ES-I3 (cell line): ENCODE measurements around the gene TCAIM.

Experiments used
- H3K36me3 ChIP-seq: 2 replicates; pipeline ENCODE4 v1.6.1; 2013; ENCODE audit warnings: mild to moderate bottlenecking, low read length, control low read depth, moderate library complexity; ENCODE audit not compliant: insufficient read depth
- H3K4me1 ChIP-seq: 2 replicates; pipeline ENCODE4 v1.6.1; 2013; ENCODE audit warnings: mild to moderate bottlenecking, control low read depth, low read length; ENCODE audit not compliant: insufficient read depth
- H3K9ac ChIP-seq: 2 replicates; pipeline ENCODE4 v1.6.1; 2013; ENCODE audit warnings: low read depth, mild to moderate bottlenecking, low read length, moderate library complexity
- H3K9me3 ChIP-seq: 2 replicates; pipeline ENCODE4 v1.6.1; 2013; ENCODE audit warnings: mild to moderate bottlenecking, low read length, moderate library complexity; ENCODE audit not compliant: control insufficient read depth, insufficient read depth

The TCAIM gene

DNA sequence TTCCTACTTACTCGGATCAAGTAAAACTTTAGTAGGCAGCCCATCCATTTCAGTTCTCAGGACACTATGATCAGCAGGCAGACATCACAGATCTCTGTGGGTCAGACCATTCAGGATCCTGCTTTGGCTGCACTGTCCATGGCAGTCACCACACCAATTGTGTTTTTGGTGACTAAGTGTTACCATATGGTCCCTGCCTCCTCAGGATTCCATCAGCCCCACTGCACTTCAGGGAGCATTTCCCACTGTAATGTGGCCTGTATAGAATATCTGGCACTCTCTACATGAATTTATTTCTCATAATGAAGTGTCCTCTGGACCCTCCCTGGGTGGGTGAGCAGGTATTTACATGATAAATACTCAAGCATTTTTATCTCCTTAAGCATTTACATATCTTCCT lies 97.6 kb downstream of the TCAIM start:
- Histone ChIP-seq H3K4me1 (no peaks in the 10 kb centered on the region), H3K9me3 (no peaks in the 10 kb centered on the region), H3K36me3 (no peaks in the 10 kb centered on the region; the same call in 1 of the 2 replicates), H3K9ac (no peak overlapping the region)

DNA sequence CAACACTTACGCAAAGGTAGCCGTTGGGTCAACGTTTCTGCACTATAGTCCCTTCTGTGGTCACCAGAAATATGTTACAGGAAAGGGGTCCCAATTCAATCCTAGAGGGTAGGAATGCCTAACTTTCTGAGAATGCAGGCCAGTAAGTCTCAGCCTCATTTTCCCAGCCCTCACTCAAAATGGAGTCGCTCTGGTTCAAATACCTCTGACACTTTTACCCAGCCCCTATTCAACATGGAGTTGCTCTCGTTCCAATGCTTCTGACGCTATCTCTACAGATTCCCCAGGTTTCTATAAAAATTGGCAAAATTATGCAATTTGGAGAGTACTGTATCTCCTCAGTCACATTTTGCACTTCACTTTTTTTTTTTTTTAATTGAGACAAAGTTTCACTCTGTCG lies 99.2 kb downstream of the TCAIM start:
- H3K9ac ChIP-seq = no peak overlapping the region
- H3K9me3 ChIP-seq = no peaks in the 10 kb centered on the region
- no peaks in the 10 kb centered on the region; the same call in 1 of the 2 replicates for H3K36me3 ChIP-seq
- no peaks in the 10 kb centered on the region for H3K4me1 ChIP-seq

DNA sequence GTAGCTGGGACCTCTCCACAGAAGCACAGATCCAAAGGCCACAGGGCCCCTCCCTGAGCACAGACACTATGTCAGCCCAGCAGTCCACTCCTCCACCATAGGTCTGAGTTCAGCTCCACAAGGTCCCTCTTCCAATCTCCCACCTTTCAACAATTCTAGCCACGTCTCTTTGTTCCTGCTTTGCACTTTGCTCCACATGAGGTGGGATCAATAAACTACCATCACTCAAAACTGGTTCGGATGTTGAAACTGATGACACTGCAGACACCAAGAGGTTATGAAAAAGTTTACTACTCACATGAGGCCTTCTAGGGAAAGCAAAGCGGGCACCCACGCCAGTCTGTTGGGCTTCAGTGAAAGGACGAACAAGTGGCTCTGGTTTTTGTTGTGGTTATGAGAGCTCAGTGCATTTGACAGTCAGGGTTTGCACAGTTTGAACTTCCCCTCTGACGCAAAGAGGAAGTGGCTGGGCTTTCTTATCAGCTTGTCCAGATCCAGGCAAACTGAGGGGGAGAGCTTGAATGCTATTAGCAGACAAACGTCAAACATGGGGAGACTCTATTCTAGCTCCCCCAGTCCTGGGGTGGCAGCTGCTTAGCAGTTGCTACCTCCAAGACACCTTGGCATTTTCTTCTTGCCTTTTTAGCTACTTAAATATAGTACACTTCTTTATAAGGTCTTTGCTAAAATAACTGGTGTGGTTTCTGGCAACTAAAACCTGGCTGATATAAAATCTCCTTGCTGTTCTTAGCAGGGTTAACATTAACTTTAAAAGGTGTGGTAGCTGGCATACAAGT lies 101.1 kb downstream of the TCAIM start:
- Histone ChIP-seq H3K9me3 (no peaks in the 10 kb centered on the region), H3K36me3 (no peaks in the 10 kb centered on the region; the same call in 1 of the 2 replicates), H3K9ac (no peak overlapping the region), H3K4me1 (no peaks in the 10 kb centered on the region)

DNA sequence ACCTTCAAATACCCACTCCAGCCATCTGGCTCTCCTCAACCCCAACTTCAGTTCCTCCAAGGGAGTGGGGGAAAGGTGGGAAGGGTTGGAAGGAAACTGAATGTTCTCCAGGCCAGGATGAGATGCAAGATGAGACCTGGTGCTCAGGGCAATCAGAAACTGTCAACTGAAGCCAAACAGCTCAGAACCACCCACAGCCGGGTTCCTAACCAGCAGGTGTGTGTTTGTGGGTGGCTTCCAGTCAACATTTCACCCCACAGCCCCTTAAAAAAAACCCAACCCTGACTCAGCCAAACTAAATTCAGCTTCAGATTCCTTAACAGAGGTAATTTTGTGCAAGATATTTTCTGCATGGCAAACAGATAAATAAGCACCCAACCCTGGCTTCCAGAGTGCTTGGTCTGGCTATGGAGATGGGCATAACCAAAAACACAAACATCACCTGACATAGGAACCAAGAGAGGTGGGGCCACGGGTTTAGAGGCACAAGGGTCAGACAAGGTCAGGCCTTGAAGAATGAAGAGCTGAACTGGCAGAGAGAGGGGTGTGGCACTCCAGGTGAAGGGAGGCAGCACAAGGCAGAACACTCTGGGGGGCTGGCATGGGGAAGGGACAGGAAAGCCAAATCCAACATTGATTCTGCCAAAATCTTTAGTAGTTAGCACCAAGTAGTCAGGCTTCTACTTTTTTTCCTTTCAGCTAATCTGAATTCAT lies 104.2 kb downstream of the TCAIM start:
- no peaks in the 10 kb centered on the region for H3K4me1 ChIP-seq
- H3K9ac ChIP-seq = no peak overlapping the region
- peaks cover 1% of the 10 kb centered on the region; the same call in 1 of the 2 replicates for H3K9me3 ChIP-seq
- H3K36me3 ChIP-seq = peaks cover 11% of the 10 kb centered on the region

DNA sequence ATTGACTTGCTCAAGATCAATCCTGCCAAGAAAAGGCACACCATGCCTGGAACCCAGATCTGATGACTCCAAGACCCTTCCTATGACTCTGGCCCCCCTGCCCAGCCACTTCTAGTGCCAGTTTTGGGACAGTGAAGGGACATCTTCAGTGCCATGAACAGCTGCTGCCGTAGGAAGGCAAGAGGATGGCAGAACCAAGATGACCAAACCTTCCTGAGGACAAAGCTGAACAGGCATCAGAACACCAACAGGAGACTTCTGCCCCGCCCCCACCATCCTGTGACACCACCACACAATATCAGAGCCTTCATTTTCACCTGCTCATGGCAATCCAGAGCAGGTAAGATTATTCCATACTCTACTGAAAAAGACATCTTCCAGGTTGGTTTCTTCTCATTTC lies 105.9 kb downstream of the TCAIM start:
- peaks cover 26% of the 10 kb centered on the region for H3K36me3 ChIP-seq
- H3K9ac ChIP-seq = no peak overlapping the region
- peaks cover 10% of the 10 kb centered on the region; the same call in 1 of the 2 replicates for H3K9me3 ChIP-seq
- H3K4me1 ChIP-seq = no peaks in the 10 kb centered on the region

DNA sequence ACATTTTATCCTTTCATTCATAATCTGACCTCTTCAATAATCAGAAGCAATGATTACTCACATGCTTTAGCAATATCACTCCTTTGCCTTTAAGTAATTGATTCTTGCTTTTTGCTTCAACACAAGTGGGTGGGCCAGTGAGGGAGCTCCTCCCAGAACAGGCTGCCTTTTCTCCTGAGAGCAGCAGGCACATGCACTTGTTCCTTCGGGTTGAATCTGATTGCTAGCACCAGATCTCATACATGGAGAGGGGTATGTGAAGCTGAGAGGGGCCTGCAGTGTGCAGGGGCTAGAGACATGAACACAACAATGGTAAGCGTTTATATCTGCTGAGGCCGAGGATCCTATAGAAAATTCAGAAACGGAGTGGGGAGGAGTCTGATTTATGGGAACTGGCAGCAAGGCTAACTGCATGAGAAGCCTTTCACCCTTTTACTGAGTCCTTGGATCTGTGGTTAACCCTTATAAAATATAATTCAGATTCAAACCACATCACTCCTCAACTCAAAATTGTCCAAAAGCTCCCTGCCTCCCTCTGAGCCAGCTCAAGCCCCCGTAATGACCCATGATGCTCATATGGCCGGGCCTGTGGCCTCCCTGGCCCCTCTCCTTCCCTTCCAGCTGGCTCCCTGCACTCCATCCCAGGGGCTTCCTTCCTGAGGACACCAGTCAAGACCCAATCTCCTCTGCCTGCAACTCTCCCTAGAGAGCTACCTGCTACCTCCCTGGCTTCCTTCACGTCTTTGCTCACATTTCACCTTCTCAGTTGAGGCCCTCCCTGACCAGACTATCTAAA lies 106.5 kb downstream of the TCAIM start:
- H3K9me3 ChIP-seq = peaks cover 10% of the 10 kb centered on the region; the same call in 1 of the 2 replicates
- H3K9ac ChIP-seq = no peak overlapping the region
- peaks cover 32% of the 10 kb centered on the region for H3K36me3 ChIP-seq
- H3K4me1 ChIP-seq = no peaks in the 10 kb centered on the region

DNA sequence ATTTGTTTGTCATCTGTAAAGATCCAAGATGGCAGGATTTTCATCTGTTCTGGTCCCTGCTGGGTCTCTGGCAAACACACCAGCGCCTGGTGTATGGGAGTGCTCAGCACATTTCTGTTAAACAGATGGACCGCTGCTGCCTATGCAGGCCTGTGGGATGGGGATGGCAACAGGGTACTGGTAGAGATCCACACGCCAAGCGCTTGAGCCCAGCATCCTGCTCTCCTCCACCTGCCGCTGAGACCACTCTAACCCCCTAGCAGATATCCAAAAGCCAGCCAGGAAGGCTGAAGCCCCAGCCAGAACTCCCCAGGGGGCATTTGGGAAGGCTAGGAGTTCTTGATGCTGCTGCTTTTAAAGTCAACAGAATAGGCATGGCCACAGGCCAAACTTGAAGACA lies 107.2 kb downstream of the TCAIM start:
- Histone ChIP-seq H3K9ac (no peak overlapping the region), H3K36me3 (peaks cover 38% of the 10 kb centered on the region), H3K9me3 (peaks cover 10% of the 10 kb centered on the region; the same call in 1 of the 2 replicates), H3K4me1 (no peaks in the 10 kb centered on the region)

DNA sequence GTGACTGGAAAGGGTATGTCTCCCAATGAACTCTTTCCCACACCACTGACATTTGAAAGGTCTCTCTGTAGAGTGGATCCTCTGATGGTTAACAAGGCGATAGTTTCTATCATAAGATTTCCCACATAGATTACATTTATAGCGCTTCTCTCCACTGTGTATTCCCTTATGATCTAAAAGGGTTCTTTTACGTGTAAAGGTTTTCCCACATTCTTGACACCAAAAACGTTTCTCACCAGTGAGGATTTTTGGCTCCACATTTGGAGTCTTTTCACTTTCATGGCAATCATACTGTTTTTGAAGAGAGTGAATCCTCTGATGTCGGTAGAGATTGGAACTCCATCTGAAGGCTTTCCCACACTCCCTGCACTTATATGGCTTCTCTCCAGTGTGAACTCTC lies 108.4 kb downstream of the TCAIM start:
- H3K9me3 ChIP-seq = peaks cover 10% of the 10 kb centered on the region; the same call in 1 of the 2 replicates
- H3K9ac ChIP-seq = no peak overlapping the region
- no peaks in the 10 kb centered on the region for H3K4me1 ChIP-seq
- peaks cover 39% of the 10 kb centered on the region for H3K36me3 ChIP-seq

DNA sequence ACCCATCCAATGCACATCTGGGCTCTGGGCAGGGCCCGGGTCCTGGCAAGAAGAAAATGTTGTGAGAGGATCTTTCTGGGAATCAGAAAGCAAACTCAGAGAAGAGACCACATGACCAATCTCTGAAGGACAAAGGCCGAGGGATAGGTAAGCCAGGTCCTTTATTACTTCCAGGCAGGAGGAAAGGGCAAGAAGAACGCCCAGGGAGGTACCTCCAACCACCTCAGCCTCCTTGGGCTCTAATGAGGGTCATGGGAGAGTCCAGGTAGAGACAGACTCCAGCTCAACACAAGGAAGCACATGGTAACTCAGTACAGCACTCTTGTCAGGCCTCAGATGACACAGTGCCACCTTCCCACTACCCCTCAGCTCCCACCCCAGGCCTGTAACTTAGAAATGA lies 112.9 kb downstream of the TCAIM start:
- peaks cover 57% of the 10 kb centered on the region for H3K36me3 ChIP-seq
- no peaks in the 10 kb centered on the region for H3K4me1 ChIP-seq
- peaks cover 10% of the 10 kb centered on the region; the same call in 1 of the 2 replicates for H3K9me3 ChIP-seq
- H3K9ac ChIP-seq = no peak overlapping the region

DNA sequence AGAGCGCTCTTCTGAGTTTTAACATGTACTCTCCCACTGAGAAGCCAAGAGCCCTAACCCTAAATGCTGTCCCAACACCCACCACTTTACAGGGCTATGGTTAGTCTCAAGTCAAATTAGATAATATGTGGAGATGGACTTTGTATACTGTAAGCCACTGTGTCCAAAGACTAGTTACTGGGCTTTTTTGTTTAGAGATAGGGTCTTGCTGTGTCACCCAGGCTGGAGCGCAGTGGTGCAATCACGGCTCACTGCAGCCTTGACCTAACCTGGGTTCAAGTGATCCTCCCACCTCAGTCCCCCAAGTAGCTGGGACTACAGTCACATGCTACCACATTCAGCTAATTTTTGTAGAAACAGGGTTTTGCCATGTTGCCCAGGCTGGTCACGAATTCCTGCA lies 115.7 kb downstream of the TCAIM start:
- Histone ChIP-seq H3K9me3 (no peaks in the 10 kb centered on the region), H3K36me3 (peaks cover 45% of the 10 kb centered on the region), H3K9ac (no peak overlapping the region), H3K4me1 (no peaks in the 10 kb centered on the region)

DNA sequence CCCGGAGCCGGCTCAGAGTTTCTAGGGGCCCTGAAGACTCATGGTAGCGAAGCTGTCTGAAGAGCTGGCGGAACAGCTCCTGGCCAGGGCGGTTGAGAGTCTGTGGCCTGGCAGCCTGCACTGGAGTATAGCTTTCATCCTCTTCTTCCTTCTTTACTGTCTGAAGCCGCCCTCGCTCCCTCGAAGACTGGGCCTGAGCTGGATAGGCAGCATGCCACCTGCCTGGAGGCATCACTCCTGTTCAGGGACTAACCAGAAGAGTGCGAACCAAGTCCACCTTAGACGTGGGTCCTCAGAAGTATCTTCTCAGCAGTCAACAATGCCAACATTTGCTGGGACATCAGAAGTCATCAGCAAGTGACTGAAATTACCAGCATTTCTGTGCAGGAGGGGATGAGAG lies 116.8 kb downstream of the TCAIM start:
- H3K36me3 ChIP-seq = peaks cover 36% of the 10 kb centered on the region
- H3K9me3 ChIP-seq = peaks cover 6% of the 10 kb centered on the region; the same call in 1 of the 2 replicates
- no peaks in the 10 kb centered on the region for H3K4me1 ChIP-seq
- H3K9ac ChIP-seq = no peak overlapping the region
